A549 (cell line): ENCODE measurements around the gene IGSF9B. TPM values are rescaled to one million over a fixed set of nuclear protein-coding genes. Genes with fewer than 3 reads are reported as not detected.

ENCODE experiments used
- ATAC-seq, 2 experiments: fragments of 200-7000 bp in 1 of 2; fragments of >200 bp in 1 of 2; cut with Nextera tagmentation in 1 of 2; cut with Tn5 transposase in 1 of 2; 3 replicates each; pipeline versions ENCODE4 v1.8.0 to v1.9.1; 2018 to 2020; ENCODE audit warnings: mild to moderate bottlenecking in 1 of 2, moderate library complexity in 1 of 2
- CTCF ChIA-PET: fragments of 300-600 bp; sonication (Branson Sonifier 250); formaldehyde crosslinking; extraction: SDS; loops from one replicate; lab custom pipeline; 2021; ENCODE audit warnings: antibody characterized with exemption, inconsistent platforms; lab: Yijun Ruan, JAX
- POLR2A ChIA-PET: fragments of 350-600 bp; formaldehyde crosslinking; extraction: SDS; loops from one replicate; lab custom pipeline; 2021; ENCODE audit warnings: antibody characterized with exemption, inconsistent platforms; lab: Yijun Ruan, JAX
- DNase-seq, 2 experiments: peaks; one replicate each; pipeline versions ENCODE4 v3.0.0 to v3.0.0-alpha.2; 2011 to 2016; ENCODE audit warnings: low read depth in 1 of 2, low spot score in 1 of 2
- FAIRE-seq: peaks from 2 replicates; lab custom pipeline; 2011; peaks lifted over from hg19 to GRCh38; lab: Jason Lieb, UNC
- H3K27ac ChIP-seq, 2 experiments: fragments of >200 bp; sonication (Bioruptor Twin); formaldehyde crosslinking; 3 replicates each; pipeline ENCODE4 v1.5.1; 2016 to 2017
- H3K4me1 ChIP-seq: fragments of >200 bp; sonication (Bioruptor Twin); formaldehyde crosslinking; 3 replicates; pipeline ENCODE4 v1.6.1; 2016
- H3K4me2 ChIP-seq: fragments of >200 bp; sonication (Bioruptor Twin); formaldehyde crosslinking; 3 replicates; pipeline ENCODE4 v1.6.1; 2016
- H3K4me3 ChIP-seq: fragments of >200 bp; sonication (Bioruptor Twin); formaldehyde crosslinking; 3 replicates; pipeline ENCODE4 v1.5.1; 2016
- H3K9me3 ChIP-seq: fragments of >200 bp; sonication (Bioruptor Twin); formaldehyde crosslinking; 3 replicates; pipeline ENCODE4 v1.6.1; 2016
- BHLHE40 ChIP-seq: IDR thresholded peaks from 2 replicates; pipeline ENCODE4 v1.6.1; 2012; ENCODE audit warnings: low read depth, low read length, inconsistent platforms
- CBX2 ChIP-seq: fragments of 200-600 bp; sonication (generic); IDR thresholded peaks from 2 replicates; pipeline ENCODE4 v1.6.1; 2016; ENCODE audit warnings: low read depth, mild to moderate bottlenecking, borderline replicate concordance
- CHD2 ChIP-seq: fragments of 150-350 bp; IDR thresholded peaks from 2 replicates; pipeline ENCODE4 v1.6.1; 2014; ENCODE audit warnings: low read length; ENCODE audit not compliant: partially characterized antibody
- CHD4 ChIP-seq: fragments of 200-600 bp; sonication (generic); IDR thresholded peaks from 2 replicates; pipeline ENCODE4 v1.6.1; 2016; ENCODE audit warnings: antibody characterized with exemption, mild to moderate bottlenecking, borderline replicate concordance
- EHF ChIP-seq: fragments of 250-450 bp; sonication (Bioruptor Pico); IDR thresholded peaks from 2 replicates; pipeline ENCODE4 v1.5.0; 2020; ENCODE audit warnings: mild to moderate bottlenecking
- FOSB ChIP-seq: fragments of 250-450 bp; sonication (Bioruptor Pico); IDR thresholded peaks from 2 replicates; pipeline ENCODE4 v1.5.0; 2020; ENCODE audit warnings: mild to moderate bottlenecking, moderate library complexity
- FOXS1 ChIP-seq: fragments of 250-450 bp; sonication (Bioruptor Pico); IDR thresholded peaks from 2 replicates; pipeline ENCODE4 v1.5.0; 2020; ENCODE audit warnings: mild to moderate bottlenecking, moderate library complexity
- HEYL ChIP-seq: fragments of 250-450 bp; sonication (Bioruptor Pico); IDR thresholded peaks from 2 replicates; pipeline ENCODE4 v1.8.0; 2021; ENCODE audit warnings: mild to moderate bottlenecking, moderate library complexity
- HOXA7 ChIP-seq: fragments of 250-450 bp; sonication (Bioruptor Pico); IDR thresholded peaks from 2 replicates; pipeline ENCODE4 v1.5.0; 2020; ENCODE audit warnings: mild to moderate bottlenecking, moderate library complexity
- HOXB13 ChIP-seq: fragments of 250-450 bp; sonication (Bioruptor Pico); IDR thresholded peaks from 2 replicates; pipeline ENCODE4 v1.5.0; 2020; ENCODE audit warnings: low read depth, mild to moderate bottlenecking, moderate library complexity
- JUN ChIP-seq, 2 experiments: fragments of >200 bp; sonication (Bioruptor Twin); formaldehyde crosslinking; IDR thresholded peaks; 2 replicates in 1 of 2; 3 replicates in 1 of 2; pipeline ENCODE4 v1.6.1; 2016 to 2017
- JUNB ChIP-seq: fragments of >200 bp; sonication (Bioruptor Twin); formaldehyde crosslinking; IDR thresholded peaks from 2 replicates; pipeline ENCODE4 v1.6.1; 2016
- KDM5A ChIP-seq: fragments of 200-600 bp; sonication (generic); IDR thresholded peaks from 2 replicates; pipeline ENCODE4 v1.6.1; 2016; ENCODE audit warnings: antibody characterized with exemption, mild to moderate bottlenecking
- MAFK ChIP-seq: fragments of 450-650 bp; IDR thresholded peaks from 2 replicates; pipeline ENCODE4 v1.6.1; 2014; ENCODE audit not compliant: partially characterized antibody
- SREBF2 ChIP-seq: fragments of 450-650 bp; IDR thresholded peaks from 2 replicates; pipeline ENCODE4 v1.6.1; 2014; ENCODE audit warnings: mild to moderate bottlenecking, moderate library complexity
- ZC3H11A ChIP-seq: fragments of 450-650 bp; IDR thresholded peaks from 2 replicates; pipeline ENCODE4 v1.6.1; 2014; ENCODE audit warnings: antibody characterized with exemption, mild to moderate bottlenecking
- ZSCAN20 ChIP-seq: fragments of 250-450 bp; sonication (Bioruptor Pico); IDR thresholded peaks from 2 replicates; pipeline ENCODE4 v1.8.0; 2022; ENCODE audit warnings: mild to moderate bottlenecking, moderate library complexity
- WGBS: methylation state at CpG from one replicate; pipeline ENCODE4 v1.1.6; 2017; ENCODE audit errors: missing lambda C conversion rate; 5-methylcytosine and 5-hydroxymethylcytosine counted together
- polyA plus RNA-seq, 4 experiments: library from polyadenylated mRNA; depleted of rRNA in 3 of 4; stranded (reverse); fragments of >200 nt; fragmentation: RNase III in 1 of 4; extraction: RNeasy Plus Mini Kit Qiagen cat#74134 plus additional on column Dnase treatment in 1 of 4; gene quantifications; 2 replicates in 3 of 4; 3 replicates in 1 of 4; pipeline ENCODE4 v1.2.3, GENCODE V29; 2011 to 2017
- TF ChIP-seq, protein P1 (sequence below): IDR thresholded peaks from 2 replicates; pipeline ENCODE4 v1.6.1; 2012
- TF ChIP-seq, protein P2 (sequence below): fragments of 450-650 bp; IDR thresholded peaks from 2 replicates; pipeline ENCODE4 v1.6.1; 2014; ENCODE audit warnings: antibody characterized with exemption
- TF ChIP-seq, protein P3 (sequence below): fragments of >200 bp; sonication (Bioruptor Twin); formaldehyde crosslinking; IDR thresholded peaks from 3 replicates; pipeline ENCODE4 v1.6.1; 2016
- TF ChIP-seq, protein P4 (sequence below): fragments of >200 bp; sonication (Bioruptor Twin); formaldehyde crosslinking; IDR thresholded peaks from 3 replicates; pipeline ENCODE4 v1.5.1; 2016
- TF ChIP-seq, protein P5 (sequence below): fragments of 150-350 bp; IDR thresholded peaks from 2 replicates; pipeline ENCODE4 v1.6.1; 2014; ENCODE audit warnings: low read depth, mild to moderate bottlenecking, low read length
- TF ChIP-seq, protein P6 (sequence below): fragments of >200 bp; sonication (Bioruptor Twin); formaldehyde crosslinking; IDR thresholded peaks from 2 replicates; pipeline ENCODE4 v1.6.1; 2016

The IGSF9B gene
- polyA plus RNA-seq, 2 of the 4 experiments (the other 2 are of a cell fraction): 0.41 to 0.61 TPM

DNA sequence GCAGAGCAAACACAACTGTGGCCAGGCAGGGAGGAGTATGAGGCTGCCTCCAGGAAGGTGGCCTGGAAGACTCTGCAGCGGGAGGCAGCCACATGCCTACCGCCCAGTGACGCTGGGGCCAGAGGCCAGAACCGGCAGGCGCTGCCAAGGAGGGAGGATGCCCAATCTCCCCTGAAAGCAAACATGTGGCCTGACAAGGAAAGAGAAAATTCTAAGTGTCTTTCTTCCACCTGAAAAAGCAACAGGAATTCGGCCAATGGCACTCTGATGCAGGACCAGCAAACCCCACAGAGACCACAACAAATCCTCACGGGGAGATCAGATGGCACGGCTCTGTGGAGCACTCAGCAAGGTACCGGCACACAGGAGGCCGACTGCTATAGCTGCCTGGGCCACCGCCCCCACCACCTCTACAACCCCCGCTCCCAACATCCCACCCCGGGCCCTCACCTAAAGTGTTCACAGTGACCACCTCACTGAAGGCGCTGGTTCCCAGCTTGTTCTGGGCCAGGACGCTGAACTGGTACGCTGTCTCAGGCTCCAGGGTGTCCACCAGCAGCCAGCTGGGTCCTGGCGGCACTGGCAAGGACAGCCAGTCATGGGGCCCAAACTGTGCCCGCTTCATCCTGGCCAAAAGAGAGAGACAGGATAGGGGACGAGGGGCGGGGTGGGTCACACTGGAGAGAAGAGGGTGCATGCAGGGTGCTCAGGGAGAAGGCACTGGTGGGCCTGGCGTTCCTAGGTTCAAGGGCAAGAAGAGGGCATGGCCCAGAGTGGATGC is 30.1 kb downstream of the IGSF9B start:
- no peak overlapping the region for H3K4me2 ChIP-seq
- no peak for ATAC-seq
- CTCF ChIA-PET: interaction anchor here (0.9 to 2.1 kb wide), 9 partner anchors 10 to 318 kb away, joined by 3 to 13 read pairs (median 6); no protein-coding TSS in a partner anchor
- no peak for DNase-seq
- POLR2A ChIA-PET: no interaction called here
- H3K4me1 ChIP-seq: no peaks in the 10 kb centered on the region
- H3K4me3 ChIP-seq: no peak overlapping the region
- no peaks in the 10 kb centered on the region for H3K9me3 ChIP-seq
- no peak for FAIRE-seq
- no peak overlapping the region for H3K27ac ChIP-seq
- TF ChIP-seq EHF (CRISPR knock-in tag): no peak
- TF ChIP-seq FOXS1 (CRISPR knock-in tag): no peak
- TF ChIP-seq, protein P1, sequence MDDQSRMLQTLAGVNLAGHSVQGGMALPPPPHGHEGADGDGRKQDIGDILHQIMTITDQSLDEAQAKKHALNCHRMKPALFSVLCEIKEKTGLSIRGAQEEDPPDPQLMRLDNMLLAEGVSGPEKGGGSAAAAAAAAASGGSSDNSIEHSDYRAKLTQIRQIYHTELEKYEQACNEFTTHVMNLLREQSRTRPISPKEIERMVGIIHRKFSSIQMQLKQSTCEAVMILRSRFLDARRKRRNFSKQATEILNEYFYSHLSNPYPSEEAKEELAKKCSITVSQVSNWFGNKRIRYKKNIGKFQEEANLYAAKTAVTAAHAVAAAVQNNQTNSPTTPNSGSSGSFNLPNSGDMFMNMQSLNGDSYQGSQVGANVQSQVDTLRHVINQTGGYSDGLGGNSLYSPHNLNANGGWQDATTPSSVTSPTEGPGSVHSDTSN: no peak
- TF ChIP-seq CHD2: no peak
- no peak for TF ChIP-seq BHLHE40
- WGBS: 81% methylated on average over 8 of the region's 21 CpGs

DNA sequence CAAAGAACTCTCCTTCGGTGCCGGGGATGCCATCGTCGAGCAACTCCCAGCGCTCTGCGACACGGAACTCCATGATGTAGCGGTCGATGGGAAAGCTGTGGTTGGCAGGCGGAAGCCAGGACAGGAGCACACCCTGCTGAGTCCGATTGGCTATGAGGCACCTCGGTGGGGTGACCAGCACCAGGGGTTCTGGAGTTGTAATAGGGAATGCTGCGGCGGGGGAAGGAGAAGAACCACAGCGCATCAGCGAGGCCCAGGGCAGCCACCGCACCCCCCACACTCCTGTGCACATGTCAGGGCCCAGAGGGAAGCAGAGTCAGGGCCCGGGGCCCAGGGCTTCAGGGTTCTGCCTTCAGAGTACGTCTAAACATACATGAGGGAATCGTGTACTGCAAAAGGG is 31.0 kb downstream of the IGSF9B start:
- Histone ChIP-seq H3K9me3 (no peaks in the 10 kb centered on the region), H3K4me3 (no peak overlapping the region), H3K27ac (no peak overlapping the region), H3K4me2 (no peak overlapping the region), H3K4me1 (no peaks in the 10 kb centered on the region)
- DNase-seq: no peak
- TF ChIP-seq SREBF2: no peak
- WGBS: 70% methylated on average over 13 of the region's 20 CpGs
- ATAC-seq: no peak
- POLR2A ChIA-PET: no interaction called here
- FAIRE-seq: no peak
- CTCF ChIA-PET: no interaction called here

DNA sequence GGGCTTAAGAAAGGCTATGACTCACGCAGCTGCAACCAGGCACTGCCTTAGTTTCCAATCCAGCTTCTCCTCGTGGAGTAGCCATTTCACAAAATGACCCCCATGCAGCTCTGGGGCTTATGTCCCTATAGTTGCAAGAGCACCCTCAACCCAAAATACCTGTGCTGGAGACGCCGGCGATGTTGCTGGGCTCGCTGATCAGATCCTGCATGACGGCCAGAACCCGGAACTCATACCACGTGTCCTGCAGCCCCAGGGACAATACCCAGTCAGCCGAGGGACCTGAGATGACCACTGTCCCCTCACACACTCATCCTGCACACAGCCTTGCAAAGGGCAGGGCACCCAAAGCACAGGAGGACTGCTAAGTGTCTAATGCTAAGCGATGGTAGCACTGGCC is 32.1 kb downstream of the IGSF9B start:
- DNase-seq (no peak), ATAC-seq (no peak), FAIRE-seq (no peak)
- Histone ChIP-seq H3K9me3 (no peaks in the 10 kb centered on the region), H3K4me3 (no peak overlapping the region), H3K4me2 (no peak overlapping the region), H3K4me1 (no peaks in the 10 kb centered on the region), H3K27ac (no peak overlapping the region)
- ChIA-PET POLR2A (no interaction called here), CTCF (no interaction called here)
- TF ChIP-seq HOXB13 (no peak), FOSB (CRISPR knock-in tag) (no peak), HOXA7 (no peak), KDM5A (no peak), JUNB (no peak), ZSCAN20 (no peak), SREBF2 (no peak), CBX2 (no peak), MAFK (no peak)
- 73% methylated on average over 8 of the region's 11 CpGs for WGBS

DNA sequence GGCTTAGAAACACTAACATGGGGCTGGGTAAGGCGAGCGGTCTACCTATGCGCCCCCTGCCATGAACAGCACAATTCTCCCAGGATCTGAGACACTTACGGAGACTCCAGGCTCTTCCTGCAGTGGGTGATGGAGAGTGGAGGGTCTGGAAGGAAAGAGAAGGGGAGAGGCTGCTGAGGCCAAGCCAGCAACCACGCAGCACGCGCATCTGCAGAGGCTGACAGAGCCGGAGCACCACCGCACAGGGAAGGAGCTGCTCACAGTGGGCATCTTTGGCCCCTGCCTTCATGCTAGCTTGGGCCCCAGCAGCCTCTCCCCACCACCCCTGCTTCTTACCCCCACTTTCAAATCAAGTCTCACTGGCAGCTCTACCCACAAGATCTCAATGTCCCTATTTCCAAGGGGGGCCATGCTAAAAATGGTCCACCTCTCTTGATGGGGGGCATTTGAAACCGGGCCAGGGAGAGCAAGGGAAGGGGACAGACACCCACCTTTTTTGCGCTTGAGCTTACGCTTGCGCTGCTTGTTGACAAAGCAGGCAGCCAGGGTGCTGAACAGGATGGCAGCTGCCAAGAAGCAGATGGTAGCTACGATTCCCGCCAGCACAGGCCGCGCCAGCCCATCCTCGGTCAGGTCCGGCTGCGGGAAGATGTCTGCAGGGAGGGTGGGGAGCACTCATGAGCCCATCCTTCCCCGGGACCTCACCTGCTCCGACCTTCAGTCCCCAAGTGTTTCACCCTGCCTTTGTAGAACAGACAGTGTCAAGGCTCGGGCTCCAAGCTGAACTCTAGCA is 34.5 kb downstream of the IGSF9B start:
- H3K9me3 ChIP-seq: no peaks in the 10 kb centered on the region
- ATAC-seq (no peak), DNase-seq (no peak), FAIRE-seq (no peak)
- H3K4me1 ChIP-seq: no peaks in the 10 kb centered on the region
- H3K27ac ChIP-seq: no peak overlapping the region
- no peak overlapping the region for H3K4me3 ChIP-seq
- ChIA-PET CTCF (no interaction called here), POLR2A (no interaction called here)
- WGBS: 75% methylated on average over 12 of the region's 23 CpGs
- H3K4me2 ChIP-seq: no peak overlapping the region
- TF ChIP-seq HEYL (CRISPR knock-in tag) (no peak), CHD4 (no peak), BHLHE40 (no peak), JUN (IDR thresholded peaks at IDR 0.05) (no peak), KDM5A (no peak), JUNB (no peak), EHF (CRISPR knock-in tag) (no peak), ZSCAN20 (no peak), HOXB13 (no peak), ZC3H11A (no peak)
- TF ChIP-seq, protein P2, sequence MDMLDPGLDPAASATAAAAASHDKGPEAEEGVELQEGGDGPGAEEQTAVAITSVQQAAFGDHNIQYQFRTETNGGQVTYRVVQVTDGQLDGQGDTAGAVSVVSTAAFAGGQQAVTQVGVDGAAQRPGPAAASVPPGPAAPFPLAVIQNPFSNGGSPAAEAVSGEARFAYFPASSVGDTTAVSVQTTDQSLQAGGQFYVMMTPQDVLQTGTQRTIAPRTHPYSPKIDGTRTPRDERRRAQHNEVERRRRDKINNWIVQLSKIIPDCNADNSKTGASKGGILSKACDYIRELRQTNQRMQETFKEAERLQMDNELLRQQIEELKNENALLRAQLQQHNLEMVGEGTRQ: no peak
- TF ChIP-seq, protein P3, sequence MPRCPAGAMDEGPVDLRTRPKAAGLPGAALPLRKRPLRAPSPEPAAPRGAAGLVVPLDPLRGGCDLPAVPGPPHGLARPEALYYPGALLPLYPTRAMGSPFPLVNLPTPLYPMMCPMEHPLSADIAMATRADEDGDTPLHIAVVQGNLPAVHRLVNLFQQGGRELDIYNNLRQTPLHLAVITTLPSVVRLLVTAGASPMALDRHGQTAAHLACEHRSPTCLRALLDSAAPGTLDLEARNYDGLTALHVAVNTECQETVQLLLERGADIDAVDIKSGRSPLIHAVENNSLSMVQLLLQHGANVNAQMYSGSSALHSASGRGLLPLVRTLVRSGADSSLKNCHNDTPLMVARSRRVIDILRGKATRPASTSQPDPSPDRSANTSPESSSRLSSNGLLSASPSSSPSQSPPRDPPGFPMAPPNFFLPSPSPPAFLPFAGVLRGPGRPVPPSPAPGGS: no peak
- TF ChIP-seq, protein P4, sequence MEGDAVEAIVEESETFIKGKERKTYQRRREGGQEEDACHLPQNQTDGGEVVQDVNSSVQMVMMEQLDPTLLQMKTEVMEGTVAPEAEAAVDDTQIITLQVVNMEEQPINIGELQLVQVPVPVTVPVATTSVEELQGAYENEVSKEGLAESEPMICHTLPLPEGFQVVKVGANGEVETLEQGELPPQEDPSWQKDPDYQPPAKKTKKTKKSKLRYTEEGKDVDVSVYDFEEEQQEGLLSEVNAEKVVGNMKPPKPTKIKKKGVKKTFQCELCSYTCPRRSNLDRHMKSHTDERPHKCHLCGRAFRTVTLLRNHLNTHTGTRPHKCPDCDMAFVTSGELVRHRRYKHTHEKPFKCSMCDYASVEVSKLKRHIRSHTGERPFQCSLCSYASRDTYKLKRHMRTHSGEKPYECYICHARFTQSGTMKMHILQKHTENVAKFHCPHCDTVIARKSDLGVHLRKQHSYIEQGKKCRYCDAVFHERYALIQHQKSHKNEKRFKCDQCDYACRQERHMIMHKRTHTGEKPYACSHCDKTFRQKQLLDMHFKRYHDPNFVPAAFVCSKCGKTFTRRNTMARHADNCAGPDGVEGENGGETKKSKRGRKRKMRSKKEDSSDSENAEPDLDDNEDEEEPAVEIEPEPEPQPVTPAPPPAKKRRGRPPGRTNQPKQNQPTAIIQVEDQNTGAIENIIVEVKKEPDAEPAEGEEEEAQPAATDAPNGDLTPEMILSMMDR: no peak
- TF ChIP-seq, protein P5, sequence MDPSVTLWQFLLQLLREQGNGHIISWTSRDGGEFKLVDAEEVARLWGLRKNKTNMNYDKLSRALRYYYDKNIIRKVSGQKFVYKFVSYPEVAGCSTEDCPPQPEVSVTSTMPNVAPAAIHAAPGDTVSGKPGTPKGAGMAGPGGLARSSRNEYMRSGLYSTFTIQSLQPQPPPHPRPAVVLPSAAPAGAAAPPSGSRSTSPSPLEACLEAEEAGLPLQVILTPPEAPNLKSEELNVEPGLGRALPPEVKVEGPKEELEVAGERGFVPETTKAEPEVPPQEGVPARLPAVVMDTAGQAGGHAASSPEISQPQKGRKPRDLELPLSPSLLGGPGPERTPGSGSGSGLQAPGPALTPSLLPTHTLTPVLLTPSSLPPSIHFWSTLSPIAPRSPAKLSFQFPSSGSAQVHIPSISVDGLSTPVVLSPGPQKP: no peak
- TF ChIP-seq, protein P6, sequence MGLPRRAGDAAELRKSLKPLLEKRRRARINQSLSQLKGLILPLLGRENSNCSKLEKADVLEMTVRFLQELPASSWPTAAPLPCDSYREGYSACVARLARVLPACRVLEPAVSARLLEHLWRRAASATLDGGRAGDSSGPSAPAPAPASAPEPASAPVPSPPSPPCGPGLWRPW: no peak
